Activated naive CD8-positive, alpha-beta T cell treated with anti-CD3 and anti-CD28 coated beads, Interleukin-2, amount 50 U/mL, for 24 hours (primary cell): ENCODE data around the gene MDK.
A peak's percentile ranks its signal among the peaks of the same experiment; 100 is the strongest.

Source experiments
- ATAC-seq: fragments of 150-1000 bp; cut with Tn5 transposase; one replicate; pipeline ENCODE4 v1.10.0; 2021
- DNase-seq: peaks from one replicate; pipeline ENCODE4 v3.0.0; 2021
- H3K27ac Mint-ChIP-seq: one replicate; pipeline ENCODE4 v1.8.0; 2021; ENCODE audit warnings: mild to moderate bottlenecking, mixed read lengths
- H3K27me3 Mint-ChIP-seq: one replicate; pipeline ENCODE4 v1.8.0; 2021; ENCODE audit warnings: mixed read lengths
- H3K36me3 Mint-ChIP-seq: one replicate; pipeline ENCODE4 v1.8.0; 2021; ENCODE audit warnings: low read depth, mixed read lengths
- H3K4me1 Mint-ChIP-seq: one replicate; pipeline ENCODE4 v1.8.0; 2021; ENCODE audit warnings: mixed read lengths
- H3K4me3 Mint-ChIP-seq: one replicate; pipeline ENCODE4 v1.8.0; 2021; ENCODE audit warnings: mild to moderate bottlenecking, moderate library complexity, mixed read lengths
- H3K9me3 Mint-ChIP-seq: one replicate; pipeline ENCODE4 v1.8.0; 2021; ENCODE audit warnings: mixed read lengths

The MDK gene

GRCh38 chr11:46410021-46410420 lies 28.6 kb downstream of the MDK start:
- Mint-ChIP-seq H3K36me3 (peaks cover 23% of the 10 kb centered on the region), H3K4me3 (no peak overlapping the region), H3K27ac (no peak overlapping the region), H3K27me3 (no peaks in the 10 kb centered on the region), H3K4me1 (peaks cover 13% of the 10 kb centered on the region), H3K9me3 (no peaks in the 10 kb centered on the region)
- DNase-seq, result no peak
- ATAC-seq, result no peak

- no peak overlapping the region for H3K27ac Mint-ChIP-seq
- peaks cover 22% of the 10 kb centered on the region for H3K4me1 Mint-ChIP-seq
- peak; percentile 20 for ATAC-seq
Observed at GRCh38 chr11:46413760-46414465, 32.4 kb downstream of the MDK start.

GRCh38 chr11:46414466-46414796 lies 33.0 kb downstream of the MDK start:
- Mint-ChIP-seq H3K4me1 (peaks cover 22% of the 10 kb centered on the region), H3K27me3 (no peaks in the 10 kb centered on the region), H3K36me3 (peaks cover 18% of the 10 kb centered on the region), H3K27ac (no peak overlapping the region), H3K9me3 (no peaks in the 10 kb centered on the region), H3K4me3 (no peak overlapping the region)
- peak; percentile 52 for ATAC-seq
- DNase-seq, result no peak

More at GRCh38 chr11:46413760-46414465, 32.4 kb downstream of the MDK start:
- DNase-seq, result no peak
- H3K9me3 Mint-ChIP-seq, result no peaks in the 10 kb centered on the region
- no peak overlapping the region for H3K4me3 Mint-ChIP-seq
- no peaks in the 10 kb centered on the region for H3K27me3 Mint-ChIP-seq
- H3K36me3 Mint-ChIP-seq, result peaks cover 18% of the 10 kb centered on the region

- Mint-ChIP-seq H3K27me3 (no peaks in the 10 kb centered on the region), H3K4me3 (no peak overlapping the region), H3K4me1 (peaks cover 22% of the 10 kb centered on the region), H3K36me3 (peaks cover 16% of the 10 kb centered on the region), H3K9me3 (no peaks in the 10 kb centered on the region), H3K27ac (no peak overlapping the region)
- no peak for ATAC-seq
- DNase-seq, result no peak
Observed at GRCh38 chr11:46414879-46415278, 33.4 kb downstream of the MDK start.

- Mint-ChIP-seq H3K4me1 (peaks cover 33% of the 10 kb centered on the region), H3K27me3 (no peaks in the 10 kb centered on the region), H3K4me3 (no peak overlapping the region), H3K9me3 (no peaks in the 10 kb centered on the region), H3K27ac (no peak overlapping the region), H3K36me3 (peaks cover 20% of the 10 kb centered on the region)
- no peak for ATAC-seq
- no peak for DNase-seq
Observed at GRCh38 chr11:46417711-46418110, 36.2 kb downstream of the MDK start.

GRCh38 chr11:46418751-46419150 lies 37.3 kb downstream of the MDK start:
- DNase-seq, result no peak
- Mint-ChIP-seq H3K27ac (no peak overlapping the region), H3K9me3 (no peaks in the 10 kb centered on the region), H3K4me3 (no peak overlapping the region), H3K4me1 (peaks cover 33% of the 10 kb centered on the region), H3K36me3 (peaks cover 22% of the 10 kb centered on the region), H3K27me3 (no peaks in the 10 kb centered on the region)
- no peak for ATAC-seq

GRCh38 chr11:46420513-46420912 lies 39.0 kb downstream of the MDK start:
- H3K9me3 Mint-ChIP-seq, result no peaks in the 10 kb centered on the region
- no peak overlapping the region for H3K27ac Mint-ChIP-seq
- H3K36me3 Mint-ChIP-seq, result peaks cover 12% of the 10 kb centered on the region
- H3K27me3 Mint-ChIP-seq, result no peaks in the 10 kb centered on the region
- no peak overlapping the region for H3K4me3 Mint-ChIP-seq
- ATAC-seq (peak; percentile 82), DNase-seq (no peak)
- H3K4me1 Mint-ChIP-seq, result peaks cover 16% of the 10 kb centered on the region

GRCh38 chr11:46421257-46421880 lies 39.9 kb downstream of the MDK start:
- DNase-seq (no peak), ATAC-seq (no peak)
- H3K9me3 Mint-ChIP-seq, result no peaks in the 10 kb centered on the region
- no peak overlapping the region for H3K27ac Mint-ChIP-seq
- H3K4me3 Mint-ChIP-seq, result no peak overlapping the region
- H3K36me3 Mint-ChIP-seq, result peaks cover 12% of the 10 kb centered on the region
- peaks cover 11% of the 10 kb centered on the region for H3K4me1 Mint-ChIP-seq
- H3K27me3 Mint-ChIP-seq, result no peaks in the 10 kb centered on the region

- Mint-ChIP-seq H3K27ac (no peak overlapping the region), H3K4me3 (no peak overlapping the region), H3K4me1 (peaks cover 11% of the 10 kb centered on the region), H3K9me3 (no peaks in the 10 kb centered on the region), H3K36me3 (peaks cover 10% of the 10 kb centered on the region), H3K27me3 (no peaks in the 10 kb centered on the region)
- DNase-seq (no peak), ATAC-seq (no peak)
Observed at GRCh38 chr11:46422588-46422987, 41.1 kb downstream of the MDK start.

- no peak for DNase-seq
- no peaks in the 10 kb centered on the region for H3K4me1 Mint-ChIP-seq
- no peaks in the 10 kb centered on the region for H3K9me3 Mint-ChIP-seq
- no peak overlapping the region for H3K27ac Mint-ChIP-seq
- H3K36me3 Mint-ChIP-seq, result peaks cover 19% of the 10 kb centered on the region
- no peaks in the 10 kb centered on the region for H3K27me3 Mint-ChIP-seq
- ATAC-seq, result no peak
- H3K4me3 Mint-ChIP-seq, result no peak overlapping the region
Observed at GRCh38 chr11:46426233-46426991, 44.9 kb downstream of the MDK start.

- DNase-seq (no peak), ATAC-seq (no peak)
- Mint-ChIP-seq H3K4me3 (no peak overlapping the region), H3K27ac (no peak overlapping the region), H3K4me1 (no peaks in the 10 kb centered on the region), H3K27me3 (no peaks in the 10 kb centered on the region), H3K9me3 (no peaks in the 10 kb centered on the region), H3K36me3 (peaks cover 17% of the 10 kb centered on the region)
Observed at GRCh38 chr11:46427364-46427763, 45.9 kb downstream of the MDK start.

GRCh38 chr11:46429717-46430116 lies 48.2 kb downstream of the MDK start:
- no peak overlapping the region for H3K27ac Mint-ChIP-seq
- no peaks in the 10 kb centered on the region for H3K4me1 Mint-ChIP-seq
- peaks cover 19% of the 10 kb centered on the region for H3K36me3 Mint-ChIP-seq
- ATAC-seq, result no peak
- DNase-seq, result no peak
- no peaks in the 10 kb centered on the region for H3K27me3 Mint-ChIP-seq
- H3K4me3 Mint-ChIP-seq, result no peak overlapping the region
- H3K9me3 Mint-ChIP-seq, result no peaks in the 10 kb centered on the region

- H3K9me3 Mint-ChIP-seq, result no peaks in the 10 kb centered on the region
- no peaks in the 10 kb centered on the region for H3K27me3 Mint-ChIP-seq
- peaks cover 19% of the 10 kb centered on the region for H3K36me3 Mint-ChIP-seq
- no peak overlapping the region for H3K27ac Mint-ChIP-seq
- no peak for DNase-seq
- no peak overlapping the region for H3K4me3 Mint-ChIP-seq
- ATAC-seq, result no peak
- H3K4me1 Mint-ChIP-seq, result no peaks in the 10 kb centered on the region
Observed at GRCh38 chr11:46431211-46431610, 49.7 kb downstream of the MDK start.
